Measurements from ENCODE around the gene VPS26C.

- no peak for TF ChIP-seq ZFP1 (CRISPR knock-in tag; IDR thresholded peaks at IDR 0.05)
- no peak for TF ChIP-seq RAD21 (CRISPR knock-in tag; IDR thresholded peaks at IDR 0.05)
These were observed 3.1 kb downstream of the VPS26C start for GRCh38 chr21:37263827-37264600.

Data from HepG2 (cell line).